Thymus (tissue), 11 donors: ENCODE results near the gene PCDH9. TPM values are rescaled to one million over a fixed set of nuclear protein-coding genes. Genes with fewer than 3 reads are reported as not detected.

ENCODE experiments used
- DNase-seq, 9 donors: peaks; one replicate each; pipeline ENCODE4 v3.0.0-alpha.2; 2013; ENCODE audit warnings: low spot score in 9 of 9, low read depth in 6 of 9, missing footprints in 1 of 9
- H3K27ac ChIP-seq, 2 donors: one replicate each; pipeline ENCODE4 v1.5.1; 2013; ENCODE audit warnings: control low read depth in 1 of 2, low read depth in 1 of 2, low read length in 1 of 2, mild to moderate bottlenecking in 1 of 2, moderate library complexity in 1 of 2
- H3K27me3 ChIP-seq, 2 donors: one replicate each; pipeline ENCODE4 v1.5.1; 2013; ENCODE audit warnings: low read length in 1 of 2; ENCODE audit not compliant: control insufficient read depth in 2 of 2, insufficient read depth in 1 of 2
- H3K36me3 ChIP-seq, 2 donors: one replicate each; pipeline ENCODE4 v1.5.1; 2013; ENCODE audit warnings: low read length in 1 of 2, mild to moderate bottlenecking in 1 of 2, moderate library complexity in 1 of 2; ENCODE audit not compliant: control insufficient read depth in 2 of 2, insufficient read depth in 2 of 2
- H3K4me1 ChIP-seq, 2 donors: one replicate each; pipeline ENCODE4 v1.5.1; 2013; ENCODE audit warnings: low read length in 2 of 2; ENCODE audit not compliant: control insufficient read depth in 2 of 2, insufficient read depth in 2 of 2
- H3K4me3 ChIP-seq, 2 donors: one replicate each; pipeline ENCODE4 v1.5.1; 2013; ENCODE audit warnings: low read length in 2 of 2, control low read depth in 1 of 2, mild to moderate bottlenecking in 1 of 2
- H3K9me3 ChIP-seq, 2 donors: one replicate each; pipeline ENCODE4 v1.5.1; 2013; ENCODE audit warnings: low read length in 1 of 2, mild to moderate bottlenecking in 1 of 2; ENCODE audit not compliant: control insufficient read depth in 2 of 2, insufficient read depth in 1 of 2
- WGBS: extraction: QIAGEN DNeasy Blood & Tissue Kit; methylation state at CpG from one replicate; pipeline ENCODE4 v1.1.7; 2013; 5-methylcytosine and 5-hydroxymethylcytosine counted together
- polyA plus RNA-seq: library from polyadenylated mRNA; stranded (reverse); fragments of 200-250 nt; gene quantifications from one replicate; pipeline ENCODE4 v1.2.3, GENCODE V29; 2013
- total RNA-seq: library from RNA; stranded (reverse); fragments of 120-200 nt; gene quantifications from one replicate; pipeline ENCODE4 v1.2.4, GENCODE V29; 2013
- donor health status: healthy.

Gene PCDH9
- total and polyA plus RNA-seq, 2 donors = 0.82 to 5.0 TPM

GRCh38 chr13:66576381-66576780 lies 653.8 kb downstream of the PCDH9 start:
- Histone ChIP-seq H3K4me3 (no peak overlapping the region), H3K36me3 (no peaks in the 10 kb centered on the region), H3K4me1 (no peaks in the 10 kb centered on the region), H3K27ac (no peak overlapping the region), H3K27me3 (no peaks in the 10 kb centered on the region), H3K9me3 (no peaks in the 10 kb centered on the region)
- DNase-seq = no peak
- 94% methylated on average over 1 of the region's 1 CpG for WGBS

- DNase-seq = no peak
- H3K4me1 ChIP-seq = no peaks in the 10 kb centered on the region
- no peak overlapping the region for H3K4me3 ChIP-seq
- no peaks in the 10 kb centered on the region for H3K36me3 ChIP-seq
- no peaks in the 10 kb centered on the region for H3K27me3 ChIP-seq
- H3K9me3 ChIP-seq = no peaks in the 10 kb centered on the region
- H3K27ac ChIP-seq = no peak overlapping the region
- WGBS = 95% methylated on average over 6 of the region's 6 CpGs
These were observed 655.5 kb downstream of the PCDH9 start for GRCh38 chr13:66574606-66575005.

GRCh38 chr13:66567899-66568612 lies 662.1 kb downstream of the PCDH9 start:
- Histone ChIP-seq H3K36me3 (no peaks in the 10 kb centered on the region), H3K4me1 (no peaks in the 10 kb centered on the region), H3K27ac (no peak overlapping the region), H3K4me3 (no peak overlapping the region), H3K9me3 (no peaks in the 10 kb centered on the region), H3K27me3 (no peaks in the 10 kb centered on the region)
- 91% methylated on average over 5 of the region's 5 CpGs for WGBS
- no peak for DNase-seq

GRCh38 chr13:66565279-66565678 lies 664.9 kb downstream of the PCDH9 start:
- H3K9me3 ChIP-seq = peaks cover 0 to 6% of the 10 kb centered on the region in 2 donors

GRCh38 chr13:66563076-66563475 lies 667.1 kb downstream of the PCDH9 start:
- Histone ChIP-seq H3K36me3 (no peaks in the 10 kb centered on the region), H3K4me3 (no peak overlapping the region), H3K27ac (no peak overlapping the region), H3K27me3 (no peaks in the 10 kb centered on the region), H3K9me3 (peaks cover 0 to 6% of the 10 kb centered on the region in 2 donors), H3K4me1 (no peaks in the 10 kb centered on the region)
- DNase-seq = no peak
- WGBS = 96% methylated on average over 3 of the region's 3 CpGs

More at GRCh38 chr13:66565279-66565678, 664.9 kb downstream of the PCDH9 start:
- Histone ChIP-seq H3K36me3 (no peaks in the 10 kb centered on the region), H3K4me1 (no peaks in the 10 kb centered on the region), H3K4me3 (no peak overlapping the region), H3K27me3 (no peaks in the 10 kb centered on the region), H3K27ac (no peak overlapping the region)
- DNase-seq = no peak

- Histone ChIP-seq H3K27ac (no peak overlapping the region), H3K36me3 (no peaks in the 10 kb centered on the region), H3K9me3 (peaks cover 0 to 6% of the 10 kb centered on the region in 2 donors), H3K4me1 (no peaks in the 10 kb centered on the region), H3K27me3 (no peaks in the 10 kb centered on the region), H3K4me3 (no peak overlapping the region)
- WGBS = 74% methylated on average over 5 of the region's 5 CpGs
- DNase-seq = no peak
These were observed 668.1 kb downstream of the PCDH9 start for GRCh38 chr13:66562054-66562453.

- WGBS = 98% methylated on average over 26 of the region's 26 CpGs
- no peak for DNase-seq
- Histone ChIP-seq H3K36me3 (no peaks in the 10 kb centered on the region), H3K4me1 (no peaks in the 10 kb centered on the region), H3K4me3 (no peak overlapping the region), H3K9me3 (peaks cover 0 to 6% of the 10 kb centered on the region in 2 donors), H3K27me3 (no peaks in the 10 kb centered on the region), H3K27ac (no peak overlapping the region)
These were observed 669.1 kb downstream of the PCDH9 start for GRCh38 chr13:66560991-66561390.

- 91% methylated on average over 3 of the region's 3 CpGs for WGBS
- no peaks in the 10 kb centered on the region for H3K4me1 ChIP-seq
- no peaks in the 10 kb centered on the region for H3K36me3 ChIP-seq
These were observed 669.9 kb downstream of the PCDH9 start for GRCh38 chr13:66560189-66560588.

GRCh38 chr13:66559093-66559492 lies 671.0 kb downstream of the PCDH9 start:
- Histone ChIP-seq H3K27me3 (no peaks in the 10 kb centered on the region), H3K27ac (no peak overlapping the region), H3K4me3 (no peak overlapping the region), H3K36me3 (no peaks in the 10 kb centered on the region), H3K9me3 (peaks cover 0 to 6% of the 10 kb centered on the region in 2 donors), H3K4me1 (no peaks in the 10 kb centered on the region)
- DNase-seq = no peak

More at GRCh38 chr13:66560189-66560588, 669.9 kb downstream of the PCDH9 start:
- H3K4me3 ChIP-seq = no peak overlapping the region
- no peak overlapping the region for H3K27ac ChIP-seq
- no peaks in the 10 kb centered on the region for H3K27me3 ChIP-seq
- no peak for DNase-seq
- H3K9me3 ChIP-seq = peaks cover 0 to 6% of the 10 kb centered on the region in 2 donors
